Right atrium auricular region (tissue), 2 donors: ENCODE measurements around the gene DOCK9. TPM values are rescaled to one million over a fixed set of nuclear protein-coding genes. Genes with fewer than 3 reads are reported as not detected.

ENCODE experiments used
- DNase-seq: peaks from one replicate; pipeline ENCODE4 v3.0.0-alpha.2; 2019; ENCODE audit warnings: low spot score
- H3K27ac ChIP-seq, 2 donors: fragments of 200-600 bp; sonication (generic); 1 replicate in 1 of 2; 2 replicates in 1 of 2; pipeline ENCODE4 v1.5.1; 2016 to 2019
- H3K27me3 ChIP-seq, 2 donors: fragments of 200-600 bp; sonication (generic); one replicate each; pipeline versions ENCODE4 v1.5.1 to v1.6.0; 2017 to 2019
- H3K36me3 ChIP-seq: fragments of 200-600 bp; sonication (generic); one replicate; pipeline ENCODE4 v1.5.1; 2016
- H3K4me1 ChIP-seq, 2 donors: fragments of 200-600 bp; sonication (generic); one replicate each; pipeline versions ENCODE4 v1.5.1 to v1.6.0; 2017 to 2019
- H3K4me3 ChIP-seq, 2 donors: fragments of 200-600 bp; sonication (generic); 1 replicate in 1 of 2; 2 replicates in 1 of 2; pipeline ENCODE4 v1.5.1; 2017 to 2019; ENCODE audit warnings: mild to moderate bottlenecking in 1 of 2, moderate library complexity in 1 of 2
- H3K9me3 ChIP-seq, 2 donors: fragments of 200-600 bp; sonication (generic); one replicate each; pipeline ENCODE4 v1.5.1; 2019
- total RNA-seq, 2 donors: library from RNA; depleted of rRNA; stranded (reverse); fragments of >200 nt; gene quantifications; one replicate each; pipeline ENCODE4 v1.1.0, GENCODE V29; 2016
- TF ChIP-seq, protein P1 (sequence below), 2 donors: fragments of 200-600 bp; sonication (generic); IDR thresholded peaks; one replicate each; pipeline ENCODE4 v1.5.1; 2019; ENCODE audit warnings: antibody characterized with exemption in 2 of 2

Gene DOCK9
- total RNA-seq, 2 donors from 2014 or later = 79.6 to 80.5 TPM

DNA sequence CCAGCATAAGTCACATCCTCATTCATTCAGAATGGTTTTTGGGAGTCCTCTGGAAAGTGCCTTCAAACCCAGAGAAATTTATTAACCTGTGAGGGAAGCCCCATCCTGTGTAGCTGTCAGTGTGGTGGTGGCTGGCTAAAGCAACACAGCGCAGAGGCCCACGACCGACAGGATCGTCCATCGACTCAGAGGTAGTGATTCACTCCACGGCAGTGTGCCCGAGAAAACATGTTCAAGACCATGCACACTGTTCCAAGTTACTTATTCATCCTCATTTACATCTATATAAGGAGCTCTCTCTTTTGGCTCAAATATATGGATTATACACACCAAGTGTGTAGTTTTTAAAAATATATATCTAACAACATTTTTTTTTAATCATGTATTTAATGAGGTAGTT lies 129.1 kb downstream of the DOCK9 start:
- peaks cover 13% of the 10 kb centered on the region for H3K36me3 ChIP-seq
- TF ChIP-seq, protein P1, sequence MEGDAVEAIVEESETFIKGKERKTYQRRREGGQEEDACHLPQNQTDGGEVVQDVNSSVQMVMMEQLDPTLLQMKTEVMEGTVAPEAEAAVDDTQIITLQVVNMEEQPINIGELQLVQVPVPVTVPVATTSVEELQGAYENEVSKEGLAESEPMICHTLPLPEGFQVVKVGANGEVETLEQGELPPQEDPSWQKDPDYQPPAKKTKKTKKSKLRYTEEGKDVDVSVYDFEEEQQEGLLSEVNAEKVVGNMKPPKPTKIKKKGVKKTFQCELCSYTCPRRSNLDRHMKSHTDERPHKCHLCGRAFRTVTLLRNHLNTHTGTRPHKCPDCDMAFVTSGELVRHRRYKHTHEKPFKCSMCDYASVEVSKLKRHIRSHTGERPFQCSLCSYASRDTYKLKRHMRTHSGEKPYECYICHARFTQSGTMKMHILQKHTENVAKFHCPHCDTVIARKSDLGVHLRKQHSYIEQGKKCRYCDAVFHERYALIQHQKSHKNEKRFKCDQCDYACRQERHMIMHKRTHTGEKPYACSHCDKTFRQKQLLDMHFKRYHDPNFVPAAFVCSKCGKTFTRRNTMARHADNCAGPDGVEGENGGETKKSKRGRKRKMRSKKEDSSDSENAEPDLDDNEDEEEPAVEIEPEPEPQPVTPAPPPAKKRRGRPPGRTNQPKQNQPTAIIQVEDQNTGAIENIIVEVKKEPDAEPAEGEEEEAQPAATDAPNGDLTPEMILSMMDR (IDR thresholded peaks at IDR 0.05) = no peak
- H3K27me3 ChIP-seq = no peaks in the 10 kb centered on the region
- peaks cover 0 to 8% of the 10 kb centered on the region in 2 donors for H3K4me1 ChIP-seq
- no peak overlapping the region for H3K27ac ChIP-seq
- no peak overlapping the region for H3K4me3 ChIP-seq
- no peaks in the 10 kb centered on the region for H3K9me3 ChIP-seq
- DNase-seq = no peak

DNA sequence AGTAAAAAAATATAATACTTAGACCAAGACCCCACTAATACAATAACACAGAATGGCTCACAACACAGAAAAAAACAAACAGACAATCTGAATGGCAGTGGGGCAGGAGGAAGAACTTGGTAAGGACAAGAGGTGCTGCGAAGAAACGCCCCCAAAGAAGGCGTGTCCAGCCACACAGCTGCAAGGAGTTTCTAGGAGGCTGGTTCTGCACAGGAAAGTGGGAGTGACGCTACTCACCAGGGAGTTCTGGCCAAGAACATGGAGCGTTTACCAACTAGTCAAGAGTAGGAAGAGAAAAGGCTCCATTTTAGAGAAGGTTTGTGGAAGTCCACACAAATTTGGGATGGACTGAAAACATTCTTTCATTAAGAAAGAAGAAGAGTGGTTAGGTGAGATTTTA lies 130.1 kb downstream of the DOCK9 start:
- TF ChIP-seq, protein P1 (IDR thresholded peaks at IDR 0.05) = no peak
- H3K9me3 ChIP-seq = no peaks in the 10 kb centered on the region
- no peak overlapping the region for H3K4me3 ChIP-seq
- no peak overlapping the region for H3K27ac ChIP-seq
- no peaks in the 10 kb centered on the region for H3K27me3 ChIP-seq
- H3K36me3 ChIP-seq = peaks cover 7% of the 10 kb centered on the region
- DNase-seq = no peak
- H3K4me1 ChIP-seq = peaks cover 0 to 18% of the 10 kb centered on the region in 2 donors

DNA sequence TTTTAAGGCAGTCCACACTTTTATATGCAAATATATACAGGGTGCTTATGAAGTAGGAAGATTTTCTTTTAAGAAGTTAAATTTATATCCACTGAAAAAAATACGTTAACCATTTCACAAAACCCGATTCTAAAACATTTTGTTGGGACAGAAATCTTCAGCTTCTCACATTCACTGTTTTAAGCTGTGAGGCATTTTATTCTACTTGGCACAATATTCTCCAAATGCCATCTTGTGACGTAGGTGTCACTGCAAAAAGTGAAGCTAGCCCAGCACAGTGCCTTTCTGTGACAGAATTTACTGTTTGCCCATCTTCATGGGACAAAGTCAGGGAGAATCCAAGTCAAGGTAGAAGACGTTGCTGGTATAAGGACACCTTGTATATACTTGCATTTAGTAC lies 130.9 kb downstream of the DOCK9 start:
- no peaks in the 10 kb centered on the region for H3K9me3 ChIP-seq
- peaks cover 0 to 18% of the 10 kb centered on the region in 2 donors for H3K4me1 ChIP-seq
- TF ChIP-seq, protein P1 (IDR thresholded peaks at IDR 0.05) = no peak
- no peaks in the 10 kb centered on the region for H3K27me3 ChIP-seq
- no peak overlapping the region for H3K27ac ChIP-seq
- no peak overlapping the region for H3K4me3 ChIP-seq
- DNase-seq = no peak
- H3K36me3 ChIP-seq = peaks cover 7% of the 10 kb centered on the region

DNA sequence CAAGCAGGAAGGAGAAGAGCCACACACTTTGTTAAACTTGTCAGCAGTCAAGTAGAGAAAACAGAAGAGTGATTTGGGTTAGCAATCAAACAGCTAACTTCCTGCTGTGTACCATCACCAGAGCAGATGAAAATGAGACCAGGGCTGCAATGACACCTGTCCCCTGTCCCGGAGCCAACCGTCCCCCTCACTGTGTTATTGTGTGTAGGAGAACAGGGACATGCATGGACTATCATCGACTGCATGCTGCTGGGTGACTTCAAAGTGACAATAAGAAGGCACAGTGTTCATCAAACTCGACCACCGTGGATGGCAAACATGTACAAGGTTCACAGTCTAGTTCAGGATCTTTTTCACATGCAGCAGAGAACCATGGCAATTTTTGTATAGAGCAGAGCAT lies 131.3 kb downstream of the DOCK9 start:
- Histone ChIP-seq H3K4me1 (peaks cover 0 to 18% of the 10 kb centered on the region in 2 donors), H3K4me3 (no peak overlapping the region), H3K27me3 (no peaks in the 10 kb centered on the region), H3K9me3 (no peaks in the 10 kb centered on the region), H3K27ac (no peak overlapping the region), H3K36me3 (peaks cover 7% of the 10 kb centered on the region)
- TF ChIP-seq, protein P1 (IDR thresholded peaks at IDR 0.05) = no peak
- DNase-seq = no peak

DNA sequence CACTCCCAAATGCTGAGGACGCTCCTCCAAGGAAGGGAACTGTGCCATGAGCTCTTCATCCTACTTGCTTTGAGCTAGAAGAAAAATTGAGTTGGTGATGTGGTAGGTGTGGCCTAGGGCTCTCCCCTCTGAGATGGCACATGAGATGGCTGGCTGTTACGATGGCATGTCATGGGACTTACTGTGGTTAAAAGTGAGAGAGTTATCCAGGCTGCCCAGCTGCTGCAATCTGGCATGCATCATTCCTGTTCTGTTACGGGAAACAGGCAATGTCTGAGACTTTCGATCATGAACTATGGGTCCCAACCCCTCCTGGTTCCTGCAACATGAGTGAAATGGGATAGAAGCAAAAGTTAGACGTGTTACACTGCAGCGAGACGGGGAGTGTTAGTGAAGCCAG lies 132.1 kb downstream of the DOCK9 start:
- H3K9me3 ChIP-seq = no peaks in the 10 kb centered on the region
- H3K27ac ChIP-seq = no peak overlapping the region
- TF ChIP-seq, protein P1 (IDR thresholded peaks at IDR 0.05) = no peak
- H3K27me3 ChIP-seq = no peaks in the 10 kb centered on the region
- peaks cover 0 to 18% of the 10 kb centered on the region in 2 donors for H3K4me1 ChIP-seq
- peaks cover 7% of the 10 kb centered on the region for H3K36me3 ChIP-seq
- no peak for DNase-seq
- H3K4me3 ChIP-seq = no peak overlapping the region

DNA sequence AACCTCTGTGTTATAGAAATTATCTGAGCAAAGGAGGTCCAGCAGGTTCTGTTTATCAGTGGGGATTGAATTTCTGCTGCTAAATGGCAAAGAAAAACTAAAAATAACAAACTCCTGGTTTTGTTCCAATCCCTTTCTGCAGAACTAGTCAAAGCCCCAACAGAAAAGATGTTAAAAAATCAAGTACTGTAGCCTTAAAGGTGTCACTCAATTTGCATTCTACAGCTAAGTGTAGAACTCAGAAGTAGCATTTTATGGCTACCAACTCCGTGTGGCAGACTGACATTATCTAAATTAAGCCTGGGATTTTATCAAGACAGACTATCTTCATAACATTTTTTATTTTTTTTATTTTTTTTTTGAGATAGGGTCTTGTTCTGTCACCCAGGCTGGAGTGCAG lies 133.8 kb downstream of the DOCK9 start:
- no peak overlapping the region for H3K27ac ChIP-seq
- H3K4me3 ChIP-seq = no peak overlapping the region
- peaks cover 0 to 18% of the 10 kb centered on the region in 2 donors for H3K4me1 ChIP-seq
- peaks cover 7% of the 10 kb centered on the region for H3K36me3 ChIP-seq
- no peaks in the 10 kb centered on the region for H3K9me3 ChIP-seq
- no peak for DNase-seq
- TF ChIP-seq, protein P1 (IDR thresholded peaks at IDR 0.05) = no peak
- no peaks in the 10 kb centered on the region for H3K27me3 ChIP-seq
